ENCODE measurements around the gene LKAAEAR1.

Gene LKAAEAR1

GRCh38 chr20:64033981-64034493 is 50.2 kb downstream of the LKAAEAR1 start:
- DNase-seq (ENCODE audit: extremely low spot score) = no peak
- CTCF ChIA-PET = interaction anchor here (1.1 to 2.6 kb wide), 3 partner anchors 45 to 86 kb away, joined by 3 to 12 read pairs (median 4); partner anchors contain the start of genes PRPF6 and SAMD10
- POLR2A ChIA-PET = interaction anchor here (0.7 kb wide), 1 partner anchor 42 kb away, joined by 3 read pairs; no protein-coding TSS in a partner anchor
- no peak for TF ChIP-seq CTCF (IDR thresholded peaks at IDR 0.05; ENCODE audit: control extremely low read depth, extremely low read depth, low read depth, missing control alignments)

Data from GM10248 (cell line).